HCT116 (cell line): Measurements from ENCODE around the gene PVR. TPM values are rescaled to one million over a fixed set of nuclear protein-coding genes. Genes with fewer than 3 reads are reported as not detected.

Experiments
- ATAC-seq: fragments of 200-7000 bp; cut with Tn5 transposase; 2 replicates; pipeline ENCODE4 v1.9.1; 2020; ENCODE audit warnings: mild to moderate bottlenecking, moderate library complexity
- BruUV-seq: library from RNA; stranded (reverse); fragments of 400-500 nt; replicated peaks from 2 replicates; lab custom pipeline; 2021; lab: Mats Ljungman, UMichigan
- CTCF ChIA-PET: fragments of 300-600 bp; sonication (Branson Sonifier 250); formaldehyde crosslinking; loops from one replicate; lab custom pipeline; 2021; ENCODE audit warnings: antibody characterized with exemption; lab: Charles Lee
- POLR2A ChIA-PET: fragments of 300-600, 350-600 bp; sonication (Branson Sonifier 250); formaldehyde crosslinking; loops from one replicate; lab custom pipeline; 2021; ENCODE audit warnings: antibody characterized with exemption; lab: Charles Lee
- RAD21 ChIA-PET, 2 experiments: fragments of 300-600 bp; sonication (Branson Sonifier 250); formaldehyde crosslinking; loops; one replicate each; lab custom pipeline; 2023; ENCODE audit warnings: low total read pairs in 2 of 2; ENCODE audit not compliant: uncharacterized antibody in 2 of 2, unreplicated experiment in 2 of 2, low non-redundant PET in 1 of 2; lab: Charles Lee
- DNase-seq: peaks from one replicate; pipeline ENCODE4 v3.0.0-alpha.2; 2010; ENCODE audit warnings: low read depth, low spot score
- H2AFZ ChIP-seq: fragments of 200-600 bp; shearing (Covaris generic), sonication (generic); 2 replicates; pipeline ENCODE4 v1.6.1; 2017; ENCODE audit warnings: low read depth, mixed run types, mixed read lengths, antibody characterized with exemption, low read length; ENCODE audit not compliant: poor library complexity, severe bottlenecking
- H3K27ac ChIP-seq: 2 replicates; pipeline ENCODE4 v1.5.1; 2012; ENCODE audit warnings: low read depth, low read length
- H3K27me3 ChIP-seq: fragments of 200-600 bp; sonication (generic); 2 replicates; pipeline ENCODE4 v1.6.1; 2016; ENCODE audit warnings: mixed run types, low read length, mixed read lengths; ENCODE audit not compliant: insufficient read depth
- H3K36me3 ChIP-seq, 2 experiments: fragments of 200-500 bp in 1 of 2; fragments of 200-600 bp in 1 of 2; sonication (Bioruptor generic) in 1 of 2; sonication (generic) in 1 of 2; 2 replicates each; pipeline versions ENCODE4 v1.5.1 to v1.6.1; 2014 to 2016; ENCODE audit warnings: low read length in 2 of 2, inconsistent platforms in 1 of 2, mixed read lengths in 1 of 2, mixed run types in 1 of 2; ENCODE audit not compliant: insufficient read depth in 2 of 2, control insufficient read depth in 1 of 2
- H3K4me1 ChIP-seq, 2 experiments: fragments of 200-600 bp in 1 of 2; sonication (generic) in 1 of 2; 2 replicates each; pipeline versions ENCODE4 v1.5.1 to v1.6.1; 2012 to 2017; ENCODE audit warnings: low read length in 2 of 2, inconsistent platforms in 1 of 2, mild to moderate bottlenecking in 1 of 2, mixed read lengths in 1 of 2, mixed run types in 1 of 2, moderate library complexity in 1 of 2; ENCODE audit not compliant: insufficient read depth in 2 of 2, control insufficient read depth in 1 of 2
- H3K4me2 ChIP-seq: fragments of 200-600 bp; sonication (generic); 2 replicates; pipeline ENCODE4 v1.6.1; 2017; ENCODE audit warnings: mixed run types, low read length, mixed read lengths
- H3K4me3 ChIP-seq, 2 experiments: fragments of 200-600 bp in 1 of 2; sonication (generic) in 1 of 2; replicated peaks in 1 of 2; 2 replicates each; pipeline ENCODE4 v1.5.1; 2011 to 2016; ENCODE audit warnings: low read length in 2 of 2, control low read depth in 1 of 2, low read depth in 1 of 2, mild to moderate bottlenecking in 1 of 2, mixed read lengths in 1 of 2, mixed run types in 1 of 2
- H3K79me2 ChIP-seq: fragments of 200-600 bp; sonication (generic); 2 replicates; pipeline ENCODE4 v1.6.1; 2017; ENCODE audit warnings: mild to moderate bottlenecking, mixed run types, low read length, moderate library complexity, mixed read lengths; ENCODE audit not compliant: insufficient read depth
- H3K9ac ChIP-seq: fragments of 200-600 bp; sonication (generic); 2 replicates; pipeline ENCODE4 v1.6.1; 2016; ENCODE audit warnings: low read length, mixed read lengths
- H3K9me2 ChIP-seq: fragments of 200-600 bp; sonication (generic), shearing (Covaris generic); 2 replicates; pipeline ENCODE4 v1.6.1; 2017; ENCODE audit warnings: mixed run types, mild to moderate bottlenecking, moderate library complexity; ENCODE audit not compliant: insufficient read depth
- H3K9me3 ChIP-seq, 2 experiments: fragments of 200-500 bp in 1 of 2; fragments of 200-600 bp in 1 of 2; sonication (Bioruptor generic) in 1 of 2; sonication (generic) in 1 of 2; 2 replicates each; pipeline ENCODE4 v1.6.1; 2014 to 2017; ENCODE audit warnings: low read length in 2 of 2, mixed read lengths in 2 of 2, inconsistent platforms in 1 of 2, low read depth in 1 of 2, mild to moderate bottlenecking in 1 of 2, mixed run types in 1 of 2, moderate library complexity in 1 of 2; ENCODE audit not compliant: control insufficient read depth in 1 of 2, insufficient read depth in 1 of 2
- H4K20me1 ChIP-seq: fragments of 200-600 bp; sonication (generic), shearing (Covaris generic); 2 replicates; pipeline ENCODE4 v1.6.1; 2017; ENCODE audit warnings: mixed run types, mild to moderate bottlenecking, moderate library complexity; ENCODE audit not compliant: insufficient read depth
- CBX3 ChIP-seq: IDR thresholded peaks from 2 replicates; pipeline ENCODE4 v1.6.1; 2012; ENCODE audit warnings: low read depth
- CEBPB ChIP-seq: IDR thresholded peaks from 2 replicates; pipeline ENCODE4 v1.6.1; 2012; ENCODE audit warnings: low read depth
- CTCF ChIP-seq, 3 experiments: fragments of 200-600 bp in 1 of 3; sonication (generic) in 1 of 3; IDR thresholded peaks in 2 of 3; conservative IDR thresholded peaks in 1 of 3; 2 replicates each; pipeline ENCODE4 v1.5.1; 2012 to 2017; ENCODE audit warnings: low read depth in 2 of 3, low read length in 2 of 3, antibody characterized with exemption in 1 of 3, borderline replicate concordance in 1 of 3, control low read depth in 1 of 3, mild to moderate bottlenecking in 1 of 3, mixed read lengths in 1 of 3, mixed run types in 1 of 3, moderate library complexity in 1 of 3; ENCODE audit not compliant: insufficient read depth in 1 of 3
- EGR1 ChIP-seq: IDR thresholded peaks from 2 replicates; pipeline ENCODE4 v1.6.1; 2012; ENCODE audit warnings: low read depth
- ELF1 ChIP-seq: IDR thresholded peaks from 2 replicates; pipeline ENCODE4 v1.6.1; 2012; ENCODE audit warnings: low read depth, borderline replicate concordance
- EZH2 ChIP-seq: fragments of 200-600 bp; sonication (generic); IDR thresholded peaks from 2 replicates; pipeline ENCODE4 v1.6.1; 2017; ENCODE audit warnings: antibody characterized with exemption, mixed run types
- EZH2phosphoT487 ChIP-seq: fragments of 200-600 bp; IDR thresholded peaks from 2 replicates; pipeline ENCODE4 v1.6.1; 2018; ENCODE audit warnings: antibody characterized with exemption, borderline replicate concordance
- FOSL1 ChIP-seq: IDR thresholded peaks from 2 replicates; pipeline ENCODE4 v1.6.1; 2012; ENCODE audit warnings: low read depth
- JUND ChIP-seq: IDR thresholded peaks from 2 replicates; pipeline ENCODE4 v1.6.1; 2012
- RAD21 ChIP-seq: IDR thresholded peaks from 2 replicates; pipeline ENCODE4 v1.6.1; 2012; ENCODE audit warnings: low read depth, mild to moderate bottlenecking
- REST ChIP-seq: IDR thresholded peaks from 2 replicates; pipeline ENCODE4 v1.6.1; 2012; ENCODE audit warnings: low read depth
- SIN3A ChIP-seq: IDR thresholded peaks from 2 replicates; pipeline ENCODE4 v1.6.1; 2012; ENCODE audit warnings: low read depth
- SP1 ChIP-seq: IDR thresholded peaks from 2 replicates; pipeline ENCODE4 v1.6.1; 2012; ENCODE audit warnings: low read depth
- SRF ChIP-seq: IDR thresholded peaks from 2 replicates; pipeline ENCODE4 v1.6.1; 2012; ENCODE audit warnings: low read depth
- TCF7L2 ChIP-seq: IDR thresholded peaks from 2 replicates; pipeline ENCODE4 v1.7.0; 2011; ENCODE audit warnings: borderline replicate concordance, inconsistent platforms; ENCODE audit not compliant: insufficient read depth, insufficient read length; ENCODE audit errors: extremely low read depth
- YY1 ChIP-seq: IDR thresholded peaks from 2 replicates; pipeline ENCODE4 v1.6.1; 2011; ENCODE audit warnings: low read length, low read depth, moderate library complexity, mild to moderate bottlenecking; ENCODE audit not compliant: insufficient replicate concordance; ENCODE audit errors: extremely low read depth
- ZBTB33 ChIP-seq: IDR thresholded peaks from 2 replicates; pipeline ENCODE4 v1.6.1; 2011; ENCODE audit warnings: mild to moderate bottlenecking, low read length, moderate library complexity; ENCODE audit not compliant: insufficient replicate concordance; ENCODE audit errors: extremely low read depth
- ZFX ChIP-seq: fragments of 450-650 bp; IDR thresholded peaks from 2 replicates; pipeline ENCODE4 v1.6.1; 2017
- ZNF274 ChIP-seq: fragments of 200-500 bp; sonication (Bioruptor generic); IDR thresholded peaks from 2 replicates; pipeline ENCODE4 v1.6.1; 2014; ENCODE audit warnings: mild to moderate bottlenecking, low read depth, low read length, inconsistent platforms
- intact Hi-C: fragments of 100-400 bp; cut with micrococcal nuclease; formaldehyde crosslinking; loops from 2 replicates; pipeline ENCODE4 v1.10.0; 2022
- total RNA-seq: library from RNA; stranded (reverse); gene quantifications from one replicate; pipeline ENCODE4 v1.2.1, GENCODE V29; 2021; ENCODE audit not compliant: unreplicated experiment

Gene PVR
- total RNA-seq, 1 experiment from 2014 or later = 62.0 TPM

GRCh38 chr19:44645407-44646048 is 1.8 kb downstream of the PVR start:
- ATAC-seq (no peak), DNase-seq (no peak)
- Histone ChIP-seq H3K9ac (no peak overlapping the region), H3K79me2 (peaks cover 62% of the 10 kb centered on the region), H3K4me1 (peaks cover 4 to 7% of the 10 kb centered on the region in 2 experiments; a peak in 3 of 4 replicates), H3K9me2 (no peaks in the 10 kb centered on the region), H3K4me3 (no peak overlapping the region), H4K20me1 (peaks cover 5% of the 10 kb centered on the region; the same call in 1 of the 2 replicates), H3K27ac (no peak overlapping the region), H2AFZ (no peak overlapping the region), H3K9me3 (no peaks in the 10 kb centered on the region), H3K36me3 (peaks cover 19 to 38% of the 10 kb centered on the region in 2 experiments; a peak in 3 of 4 replicates), H3K27me3 (no peaks in the 10 kb centered on the region), H3K4me2 (no peak overlapping the region)
- BruUV-seq = no TSS peak
- RAD21 ChIA-PET = no interaction called here
- POLR2A ChIA-PET = interaction anchor here (1.0 to 1.7 kb wide), 2 partner anchors 57 to 880 kb away, joined by 3 to 4 read pairs; no protein-coding TSS in a partner anchor
- CTCF ChIA-PET = interaction anchor here (2.1 kb wide), 1 partner anchor 8 kb away, joined by 7 read pairs; no protein-coding TSS in a partner anchor
- no peak for TF ChIP-seq ELF1
- no peak for TF ChIP-seq TCF7L2
- TF ChIP-seq JUND = no peak
- TF ChIP-seq CEBPB = no peak
- TF ChIP-seq FOSL1 = no peak
- TF ChIP-seq ZFX = no peak
- TF ChIP-seq ZBTB33 = no peak
- TF ChIP-seq SRF = no peak
- no peak for TF ChIP-seq EZH2
- no peak for TF ChIP-seq YY1
- no peak for TF ChIP-seq EZH2phosphoT487
- TF ChIP-seq CBX3 = no peak
- no peak for TF ChIP-seq CTCF (IDR thresholded peaks at IDR 0.05 in 2 of 3, conservative IDR thresholded peaks at IDR 0.05 in 1 of 3; ENCODE audit: borderline replicate concordance in 1 of 3, insufficient read depth in 1 of 3, low read depth in 2 of 3, low read length in 2 of 3)
- no peak for TF ChIP-seq SP1
- TF ChIP-seq RAD21 = no peak
- TF ChIP-seq ZNF274 = no peak
- TF ChIP-seq REST = no peak
- TF ChIP-seq EGR1 = no peak
- TF ChIP-seq SIN3A = no peak
- intact Hi-C loops = no loop called here
